Hair follicle dermal papilla cell (primary cell): ENCODE data around the gene PIM3. TPM values are rescaled to one million over a fixed set of nuclear protein-coding genes. Genes with fewer than 3 reads are reported as not detected.

ENCODE experiments used
- small RNA-seq: library from RNA; depleted of rRNA; stranded (forward); fragments of <200 nt; gene quantifications from one replicate; pipeline ENCODE3, GENCODE V24; 2012
- total RNA-seq: library from RNA; depleted of rRNA; stranded (reverse); fragments of >200 nt; gene quantifications from 2 replicates; pipeline ENCODE4 v1.2.3, GENCODE V29; 2012

The PIM3 gene
- total RNA-seq = 30.2 and 35.9 TPM in 2 replicates

DNA sequence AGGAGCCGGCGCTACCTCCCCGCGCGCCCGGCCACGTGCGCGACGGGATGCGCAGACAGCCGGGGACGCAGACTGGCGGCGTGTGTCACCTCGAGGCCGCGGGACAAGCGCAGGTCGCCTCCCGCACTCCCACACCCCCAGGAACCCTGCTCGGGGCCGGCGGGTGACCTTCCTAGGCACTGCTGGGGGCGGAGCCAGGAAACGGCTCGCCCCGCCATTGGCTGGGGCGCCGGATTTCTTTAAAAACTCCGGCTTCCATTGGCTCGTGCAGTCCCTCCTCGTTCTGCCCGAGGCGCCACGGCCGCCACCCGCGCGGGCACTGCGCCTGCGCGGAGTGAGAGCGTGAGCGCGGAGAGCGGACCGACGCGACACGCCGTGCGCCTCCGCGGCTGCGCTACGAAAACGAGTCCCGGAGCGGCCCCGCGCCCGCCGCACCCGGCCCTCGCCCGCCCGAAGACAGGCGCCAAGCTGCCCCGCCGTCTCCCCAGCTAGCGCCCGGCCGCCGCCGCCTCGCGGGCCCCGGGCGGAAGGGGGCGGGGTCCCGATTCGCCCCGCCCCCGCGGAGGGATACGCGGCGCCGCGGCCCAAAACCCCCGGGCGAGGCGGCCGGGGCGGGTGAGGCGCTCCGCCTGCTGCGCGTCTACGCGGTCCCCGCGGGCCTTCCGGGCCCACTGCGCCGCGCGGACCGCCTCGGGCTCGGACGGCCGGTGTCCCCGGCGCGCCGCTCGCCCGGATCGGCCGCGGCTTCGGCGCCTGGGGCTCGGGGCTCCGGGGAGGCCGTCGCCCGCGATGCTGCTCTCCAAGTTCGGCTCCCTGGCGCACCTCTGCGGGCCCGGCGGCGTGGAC, at the start of gene PIM3:
Gene PIM3, plus strand, starts transcription at position 614 of the 846 bp plus-strand sequence. Its CDS starts 176 bp downstream, at position 790.

DNA sequence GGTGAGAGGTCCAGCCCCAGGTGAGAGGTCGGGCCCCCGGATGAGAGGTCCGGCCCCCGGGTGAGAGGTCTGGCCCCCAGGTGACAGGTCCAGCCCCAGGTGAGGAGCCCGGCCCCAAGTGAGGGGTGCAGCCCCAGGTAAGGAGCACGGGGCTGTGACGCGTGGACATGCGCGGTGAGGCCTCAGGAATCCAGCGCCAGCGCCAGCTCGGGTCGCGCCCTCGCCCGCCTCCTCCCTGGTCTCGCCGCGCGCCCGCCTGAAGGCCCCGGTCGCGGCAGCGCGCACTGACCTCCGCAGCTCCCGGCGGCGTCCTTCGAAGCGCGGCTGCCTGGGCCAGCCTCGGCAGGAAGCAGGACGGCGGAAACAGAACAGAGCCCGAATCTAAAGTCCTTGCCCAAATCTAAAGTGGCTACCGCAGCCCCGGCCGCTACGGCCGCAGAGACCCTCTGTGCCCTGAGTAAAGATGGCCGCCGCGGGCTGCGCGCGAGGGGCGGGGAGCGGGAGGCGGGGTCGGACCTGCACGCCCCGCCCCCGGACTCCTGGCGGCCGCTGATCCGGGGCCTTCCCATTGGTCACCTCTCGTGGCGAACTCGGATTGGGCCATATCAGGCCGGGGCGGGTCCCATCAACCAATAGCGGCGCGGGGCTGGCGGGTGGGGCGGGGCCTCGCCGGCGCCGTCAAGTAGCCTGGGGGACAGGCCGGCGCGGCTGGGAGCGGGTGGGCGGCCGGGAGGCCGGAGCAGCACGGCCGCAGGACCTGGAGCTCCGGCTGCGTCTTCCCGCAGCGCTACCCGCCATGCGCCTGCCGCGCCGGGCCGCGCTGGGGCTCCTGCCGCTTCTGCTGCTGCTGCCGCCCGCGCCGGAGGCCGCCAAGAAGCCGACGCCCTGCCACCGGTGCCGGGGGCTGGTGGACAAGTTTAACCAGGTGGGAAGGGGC, 42.3 kb upstream of the PIM3 start, which contains the start of the genes ALG12 and CRELD2:
Gene ALG12, minus strand, starts transcription at position 465 of the 937 bp plus-strand sequence. CDS start 4,673 bp downstream, outside the sequence.
Gene CRELD2, plus strand, starts transcription at position 661 of the 937 bp plus-strand sequence. Its CDS starts 136 bp downstream, at position 797.

DNA sequence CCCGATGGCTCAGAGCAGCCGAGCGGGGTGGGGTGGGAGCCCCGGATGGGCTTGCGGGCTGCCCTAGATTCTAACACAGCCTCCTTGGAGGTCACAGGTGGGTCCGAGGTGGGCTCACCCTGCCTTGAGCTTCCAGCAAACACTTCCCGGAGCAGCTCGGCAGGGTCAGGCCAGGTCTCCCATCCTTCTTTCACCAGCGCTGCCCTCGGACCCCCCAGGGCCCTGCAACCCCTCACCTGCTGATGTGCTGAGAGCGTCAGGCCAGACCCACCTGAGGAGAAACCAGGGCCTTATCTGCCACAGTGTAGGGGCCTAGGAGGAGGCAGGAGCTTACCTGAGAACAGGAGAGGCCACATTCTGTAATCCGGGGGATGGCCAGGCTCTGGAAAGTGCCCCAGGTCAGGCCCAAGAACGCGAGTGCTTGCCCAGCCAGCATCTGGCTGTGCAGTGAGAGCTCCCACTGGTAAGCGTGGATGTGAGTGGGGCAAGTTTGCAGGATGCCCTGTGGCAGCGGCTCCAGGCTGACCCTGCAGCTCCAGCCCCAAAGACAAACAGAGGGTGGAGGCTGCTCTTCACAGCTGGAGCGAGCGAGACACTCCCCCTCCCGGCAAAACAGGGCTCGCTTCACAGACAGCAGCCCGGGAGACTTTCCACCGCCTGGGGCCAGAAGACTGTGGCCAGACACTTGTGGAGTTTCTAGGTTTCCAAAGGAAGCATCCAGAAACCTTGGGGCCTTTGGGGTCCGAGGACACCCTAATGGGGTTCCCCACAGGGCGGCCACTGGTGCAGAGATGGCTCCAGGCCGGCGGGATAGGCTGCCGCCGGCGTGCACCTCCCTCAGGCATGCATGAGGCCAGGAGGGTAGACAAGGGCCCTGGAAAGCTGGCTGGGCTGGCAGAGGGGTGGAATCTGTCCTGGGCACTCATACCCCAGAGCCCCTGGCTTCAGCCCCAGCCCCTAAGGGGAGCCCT, 51.9 kb downstream of the PIM3 start, which contains the start of gene IL17REL:
Gene IL17REL, minus strand, starts transcription at position 555 of the 971 bp plus-strand sequence. Its CDS starts 119 bp downstream, at position 436.

Small RNAs within 50 kb of the gene (small RNA-seq; reads per million reads assigned to genes)
- not detected for gene MIR6821

Other genes with a start within 250 kb of the PIM3 start
- 33.0 and 38.8 TPM in 2 replicates for gene BRD1, start 132.9 kb upstream of the PIM3 start, total RNA-seq
- 13.1 and 14.8 TPM in 2 replicates for gene ZBED4, start 106.9 kb upstream of the PIM3 start, total RNA-seq
- 33.4 and 40.4 TPM in 2 replicates for gene ALG12, start 42.3 kb upstream of the PIM3 start, total RNA-seq
- gene CRELD2, start 42.1 kb upstream of the PIM3 start, total RNA-seq = 47.6 and 48.7 TPM in 2 replicates
- gene IL17REL, start 52.0 kb downstream of the PIM3 start, total RNA-seq = not detected in 2 replicates
- gene TTLL8, start 97.5 kb downstream of the PIM3 start, total RNA-seq = not detected in 2 replicates
- under 0.01 TPM in 1 of 2 replicates, not detected in the other for gene MLC1, start 124.7 kb downstream of the PIM3 start, total RNA-seq
- 2.6 TPM in 2 replicates for gene MOV10L1, start 129.2 kb downstream of the PIM3 start, total RNA-seq
- 0.36 and 0.65 TPM in 2 replicates for gene PANX2, start 210.0 kb downstream of the PIM3 start, total RNA-seq
- gene TRABD, start 225.1 kb downstream of the PIM3 start, total RNA-seq = 22.5 and 23.2 TPM in 2 replicates
- 12.3 and 20.6 TPM in 2 replicates for gene SELENOO, start 240.2 kb downstream of the PIM3 start, total RNA-seq